Caki2 (cell line): ENCODE measurements around the gene CLN5. TPM values are rescaled to one million over a fixed set of nuclear protein-coding genes. Genes with fewer than 3 reads are reported as not detected.

Experiments used
- DNase-seq: peaks from one replicate; pipeline ENCODE4 v3.0.0-alpha.2; 2015; ENCODE audit warnings: low read depth
- in situ Hi-C: cut with HindIII; loops from 2 replicates; pipeline ENCODE4 v1.10.0; 2016; ENCODE audit warnings: low sequenced_read_pairs, low pct_unique_long_range_greater_than_20kb, mixed read lengths
- total RNA-seq: library from RNA; depleted of rRNA; stranded (reverse); fragments of >200 nt; shearing (Covaris generic); gene quantifications from 2 replicates; pipeline ENCODE4 v1.2.3, GENCODE V29; 2014; ENCODE audit warnings: low replicate concordance; rRNA removed

Gene CLN5
- total RNA-seq, 1 experiment from 2014 or later: 9.3 TPM

DNA sequence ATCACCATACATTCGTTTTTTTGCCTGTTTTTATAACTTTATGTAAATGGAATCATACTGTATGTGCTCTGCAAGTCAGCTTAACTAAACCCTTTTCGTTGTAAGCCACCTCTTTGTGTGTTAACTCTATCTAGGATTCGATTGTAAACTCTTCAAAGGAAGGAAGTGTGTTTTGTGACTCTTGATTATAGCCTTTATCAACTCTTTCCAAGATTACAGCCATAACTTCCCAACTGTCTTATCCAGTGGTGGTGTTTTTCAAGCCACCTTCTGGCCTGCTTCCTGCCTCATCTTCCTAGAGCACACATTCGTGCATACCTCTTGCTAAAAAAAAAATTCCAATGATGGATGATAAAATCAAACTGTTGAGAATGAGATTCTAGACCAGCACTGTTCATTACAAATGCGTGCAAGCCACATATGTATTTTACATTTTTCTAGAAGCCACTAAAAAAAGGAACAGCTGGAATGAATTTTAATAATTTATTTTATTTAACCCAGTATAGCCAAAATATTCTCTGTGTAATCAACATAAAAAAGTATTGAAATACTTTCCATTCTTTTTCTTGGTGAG is 47.1 kb downstream of the CLN5 start:
- in situ Hi-C loops: no loop called here
- no peak for DNase-seq

DNA sequence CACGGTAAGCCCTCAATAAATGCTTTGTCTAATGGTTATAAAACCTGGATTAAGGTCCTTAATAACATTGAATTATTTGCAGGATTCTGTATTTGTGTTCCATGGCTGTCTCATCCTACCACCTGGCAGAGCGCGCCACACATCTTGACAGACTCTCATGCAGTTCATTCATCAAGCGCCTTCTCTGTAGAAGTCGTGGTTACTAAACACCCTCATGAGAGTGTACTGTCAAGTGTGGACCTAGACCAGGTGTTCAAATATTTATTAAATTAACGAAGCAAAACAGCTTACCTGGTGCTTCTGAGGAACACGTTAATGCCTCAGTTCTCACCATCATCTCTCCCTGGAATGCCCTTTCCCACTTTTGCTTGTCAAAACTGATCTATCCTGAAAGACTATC is 48.2 kb downstream of the CLN5 start:
- in situ Hi-C loops: no loop called here
- DNase-seq: no peak

DNA sequence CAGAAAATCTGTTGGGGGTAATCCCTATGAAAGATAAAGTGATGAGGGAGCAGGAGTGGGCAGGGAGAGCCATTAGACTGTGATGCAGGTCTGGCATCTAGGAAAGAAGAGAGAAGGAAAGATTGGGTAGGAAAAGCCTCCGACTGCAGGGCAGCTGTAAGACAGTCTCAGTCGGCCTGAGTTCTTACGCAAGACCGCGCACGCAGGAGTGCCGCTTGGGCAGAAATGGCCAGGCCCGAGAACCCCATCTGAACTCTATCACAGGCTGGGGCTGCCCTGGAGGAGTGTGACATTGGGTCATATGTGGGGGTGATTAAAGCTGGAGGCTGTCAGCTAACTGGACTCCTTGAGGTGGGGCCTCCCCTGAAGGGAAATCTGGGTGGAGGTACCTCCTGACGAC is 49.0 kb downstream of the CLN5 start:
- in situ Hi-C loops: no loop called here
- no peak for DNase-seq

DNA sequence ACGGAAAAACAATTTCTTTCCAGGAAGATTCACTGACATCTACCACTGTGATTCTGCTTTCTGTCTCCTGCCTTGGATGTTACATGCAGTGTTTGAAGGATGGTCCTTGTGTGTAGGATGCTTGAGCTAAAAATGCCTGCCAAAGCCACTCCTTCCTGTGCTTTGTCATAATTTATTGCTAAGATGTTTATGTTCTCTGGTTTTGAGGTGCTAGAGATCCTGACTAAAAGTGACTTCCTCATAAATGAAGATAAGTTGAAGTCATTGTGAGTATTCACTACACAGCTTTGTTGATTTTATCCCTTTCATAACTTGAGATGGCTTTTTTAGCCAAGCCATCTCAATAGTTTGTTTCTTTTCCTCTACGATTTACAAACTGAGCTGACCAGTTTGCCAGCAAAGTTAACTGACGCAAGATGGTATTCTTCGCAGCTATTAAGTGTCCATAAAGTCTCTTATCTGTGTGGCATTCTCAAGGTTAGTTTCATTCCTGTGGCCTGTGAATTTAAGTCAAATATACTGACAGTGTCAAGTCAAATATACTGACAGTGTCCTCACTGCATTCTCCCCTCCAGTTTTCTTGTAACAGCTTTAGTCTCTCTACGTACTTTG is 50.8 kb downstream of the CLN5 start:
- no peak for DNase-seq
- in situ Hi-C loops: no loop called here

DNA sequence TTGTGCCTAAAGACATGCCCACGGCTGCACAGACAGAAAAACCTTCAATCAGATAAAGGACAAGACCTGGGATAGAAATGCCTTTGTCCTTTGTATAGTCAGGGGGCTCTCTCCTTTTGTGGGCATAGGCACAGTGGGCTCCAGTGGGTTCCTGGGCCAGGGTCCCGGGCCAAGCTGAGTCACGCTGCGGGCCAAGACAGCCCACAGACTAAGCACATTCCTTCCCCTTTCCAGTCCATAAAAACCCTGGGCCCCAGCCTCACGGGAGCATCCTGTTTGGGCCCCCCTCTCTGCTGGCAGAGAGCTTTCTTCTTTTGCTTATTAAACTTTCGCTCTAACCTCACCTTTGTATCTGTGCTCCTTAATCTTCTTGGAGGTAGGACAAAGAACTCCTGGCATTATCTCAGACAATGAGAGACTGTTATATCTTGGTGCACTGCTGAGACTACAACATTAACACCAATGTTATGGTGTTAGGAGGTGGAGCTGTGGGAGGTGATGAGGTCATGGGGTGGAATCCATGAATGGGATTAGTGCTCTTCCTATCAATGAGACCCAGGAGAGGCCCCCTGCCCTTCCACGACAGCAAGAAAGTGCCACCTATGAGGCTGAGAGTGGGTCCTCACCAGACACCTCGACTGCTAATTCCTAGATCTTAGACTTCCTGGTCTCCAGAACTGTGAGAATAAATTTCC is 55.9 kb downstream of the CLN5 start:
- no peak for DNase-seq
- in situ Hi-C loops: no loop called here

DNA sequence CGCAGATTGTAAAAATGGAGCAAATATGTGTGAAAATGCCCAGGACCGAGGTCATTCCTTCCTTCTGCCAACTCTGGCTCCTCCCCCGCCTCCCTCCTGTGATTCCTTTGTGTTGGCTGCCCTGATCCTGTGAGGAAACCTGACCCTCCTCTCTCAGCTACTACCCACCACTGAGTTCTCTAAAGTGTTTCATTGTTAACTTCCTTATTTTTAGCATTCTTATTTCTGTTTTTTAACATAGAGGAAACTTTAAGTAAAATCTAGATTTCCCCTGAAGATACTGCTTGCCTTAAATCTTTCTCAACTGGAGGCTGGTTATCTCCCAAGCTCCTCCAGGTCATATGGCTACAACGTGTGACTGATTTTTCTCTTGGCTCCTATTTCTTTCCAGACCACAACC is 56.8 kb downstream of the CLN5 start:
- in situ Hi-C loops: no loop called here
- DNase-seq: no peak

DNA sequence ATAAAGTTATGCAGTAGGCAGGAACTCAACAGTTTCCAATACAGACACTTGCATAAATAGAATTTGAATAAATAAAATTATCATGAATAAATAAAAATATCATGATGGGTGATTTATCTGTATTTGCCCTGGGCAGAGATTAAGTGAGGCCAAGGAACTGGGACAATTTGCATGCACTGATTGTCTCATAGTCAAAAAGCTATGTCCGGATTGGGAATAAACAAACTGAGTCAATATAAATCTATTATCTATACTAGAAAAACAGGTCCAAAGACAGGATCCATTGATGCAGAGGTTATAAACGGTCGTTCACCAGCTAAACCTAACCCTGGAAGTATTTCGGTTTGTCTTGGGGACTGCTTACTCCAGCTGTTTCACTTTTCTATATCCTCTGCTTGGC is 61.3 kb downstream of the CLN5 start:
- no peak for DNase-seq
- in situ Hi-C loops: no loop called here

Other genes with a start within 250 kb of the CLN5 start
- 4.4 and 5.4 TPM in 2 replicates for gene KCTD12, start 105.7 kb upstream of the CLN5 start, total RNA-seq
- gene ACOD1, start 43.6 kb upstream of the CLN5 start, total RNA-seq: not detected in 2 replicates
- gene FBXL3, start 35.1 kb downstream of the CLN5 start, total RNA-seq: 20.1 and 32.2 TPM in 2 replicates